Activated T-cell treated with anti-CD3 and anti-CD28 coated beads, Interleukin-2, amount 50 U/mL, for 24 hours (primary cell): ENCODE results near the gene PGAP6.
"Not testable (repeated sequence)": the region's sequence is repeated elsewhere in the genome, so short reads cannot be mapped to it uniquely, and the experiment has no call there.

Experiments used
- DNase-seq: peaks from one replicate; pipeline ENCODE4 v3.0.0-alpha.2; 2020
- H3K27ac Mint-ChIP-seq: 2 replicates; pipeline ENCODE4 v1.8.0; 2020; ENCODE audit warnings: mild to moderate bottlenecking, mixed read lengths
- H3K27me3 Mint-ChIP-seq: 2 replicates; pipeline ENCODE4 v1.8.0; 2020; ENCODE audit warnings: mixed read lengths
- H3K36me3 Mint-ChIP-seq: 2 replicates; pipeline ENCODE4 v1.8.0; 2020; ENCODE audit warnings: low read depth, mixed read lengths
- H3K4me1 Mint-ChIP-seq: 2 replicates; pipeline ENCODE4 v1.8.0; 2020; ENCODE audit warnings: low read depth, mixed read lengths
- H3K4me3 Mint-ChIP-seq: 2 replicates; pipeline ENCODE4 v1.8.0; 2020; ENCODE audit warnings: mild to moderate bottlenecking, moderate library complexity, mixed read lengths
- H3K9me3 Mint-ChIP-seq: 2 replicates; pipeline ENCODE4 v1.8.0; 2020; ENCODE audit warnings: mixed read lengths

The PGAP6 gene

GRCh38 chr16:369866-370436, 11.8 kb downstream of the PGAP6 start:
- Mint-ChIP-seq H3K4me3 (peak overlapping the region; percentile 83), H3K27me3 (no peaks in the 10 kb centered on the region), H3K9me3 (no peaks in the 10 kb centered on the region), H3K27ac (peak overlapping the region; percentile 77), H3K36me3 (peaks cover 62% of the 10 kb centered on the region), H3K4me1 (peaks cover 17% of the 10 kb centered on the region)
- no peak for DNase-seq

- H3K27ac Mint-ChIP-seq, result peak overlapping the region; percentile 77
- peaks cover 59% of the 10 kb centered on the region for H3K36me3 Mint-ChIP-seq
- H3K9me3 Mint-ChIP-seq, result no peaks in the 10 kb centered on the region
- peak overlapping the region; percentile 72 for H3K4me3 Mint-ChIP-seq
- no peak for DNase-seq
- peaks cover 17% of the 10 kb centered on the region for H3K4me1 Mint-ChIP-seq
- H3K27me3 Mint-ChIP-seq, result no peaks in the 10 kb centered on the region
These were observed 12.4 kb downstream of the PGAP6 start for GRCh38 chr16:369275-369865.

GRCh38 chr16:368388-369158, 13.2 kb downstream of the PGAP6 start:
- Mint-ChIP-seq H3K36me3 (peaks cover 51% of the 10 kb centered on the region), H3K4me1 (peaks cover 17% of the 10 kb centered on the region), H3K4me3 (no peak overlapping the region), H3K27me3 (no peaks in the 10 kb centered on the region), H3K27ac (no peak overlapping the region), H3K9me3 (no peaks in the 10 kb centered on the region)
- DNase-seq, result no peak

- Mint-ChIP-seq H3K4me3 (no peak overlapping the region), H3K9me3 (no peaks in the 10 kb centered on the region), H3K27me3 (no peaks in the 10 kb centered on the region), H3K27ac (no peak overlapping the region), H3K36me3 (peaks cover 42% of the 10 kb centered on the region), H3K4me1 (peaks cover 17% of the 10 kb centered on the region)
- DNase-seq, result no peak
These were observed 14.4 kb downstream of the PGAP6 start for GRCh38 chr16:367333-367903.

GRCh38 chr16:366476-366875, 15.3 kb downstream of the PGAP6 start:
- Mint-ChIP-seq H3K36me3 (peaks cover 34% of the 10 kb centered on the region), H3K9me3 (no peaks in the 10 kb centered on the region), H3K27me3 (no peaks in the 10 kb centered on the region), H3K4me3 (no peak overlapping the region), H3K4me1 (peaks cover 19% of the 10 kb centered on the region), H3K27ac (no peak overlapping the region)
- no peak for DNase-seq

- H3K27ac Mint-ChIP-seq, result no peak overlapping the region
- peaks cover 31% of the 10 kb centered on the region for H3K36me3 Mint-ChIP-seq
- no peaks in the 10 kb centered on the region for H3K9me3 Mint-ChIP-seq
- no peak for DNase-seq
- no peaks in the 10 kb centered on the region for H3K27me3 Mint-ChIP-seq
- H3K4me3 Mint-ChIP-seq, result no peak overlapping the region
- peaks cover 10% of the 10 kb centered on the region for H3K4me1 Mint-ChIP-seq
These were observed 16.9 kb downstream of the PGAP6 start for GRCh38 chr16:364595-365491.

DNA sequence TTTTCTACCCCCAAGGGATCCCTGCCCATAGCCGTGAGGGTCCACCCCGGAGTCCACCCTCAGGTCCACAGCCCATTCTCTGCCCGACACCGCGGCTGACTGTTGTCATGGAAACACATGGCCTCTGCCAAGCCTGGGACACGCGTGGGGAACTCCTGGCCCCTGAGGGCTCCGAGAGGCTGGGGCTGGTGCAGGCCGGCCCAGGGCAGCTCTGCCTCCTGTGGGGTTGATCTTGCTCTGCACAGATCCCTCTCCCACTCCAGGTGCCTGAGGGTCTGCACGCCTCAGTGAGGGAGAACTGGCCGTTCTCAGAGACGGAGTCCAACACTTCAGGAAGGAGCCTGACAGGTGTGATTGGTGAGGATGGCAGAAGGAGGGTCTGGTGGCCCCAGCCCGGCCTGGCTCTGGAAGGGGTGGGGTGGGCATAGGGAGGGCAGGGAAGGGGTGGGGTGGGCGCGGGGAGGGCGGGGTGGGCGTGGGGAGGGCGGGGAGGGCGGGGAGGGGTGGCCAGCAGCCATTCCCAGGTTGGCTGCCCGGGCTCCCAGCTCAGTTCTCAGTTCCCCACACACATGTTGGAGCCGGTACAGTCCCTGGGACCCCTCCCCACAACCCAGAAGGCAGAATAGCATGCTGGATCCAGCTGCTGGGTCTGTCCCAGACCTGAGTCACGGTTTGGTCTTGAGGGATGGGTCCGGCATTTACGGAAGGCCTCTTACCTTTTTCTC, 17.9 kb downstream of the PGAP6 start:
- H3K9me3 Mint-ChIP-seq, result no peaks in the 10 kb centered on the region
- peaks cover 4% of the 10 kb centered on the region for H3K4me1 Mint-ChIP-seq
- no peaks in the 10 kb centered on the region for H3K27me3 Mint-ChIP-seq
- H3K36me3 Mint-ChIP-seq, result peaks cover 22% of the 10 kb centered on the region
- DNase-seq, result no peak
- H3K27ac Mint-ChIP-seq, result peak overlapping the region; percentile 26
- no peak overlapping the region for H3K4me3 Mint-ChIP-seq

DNA sequence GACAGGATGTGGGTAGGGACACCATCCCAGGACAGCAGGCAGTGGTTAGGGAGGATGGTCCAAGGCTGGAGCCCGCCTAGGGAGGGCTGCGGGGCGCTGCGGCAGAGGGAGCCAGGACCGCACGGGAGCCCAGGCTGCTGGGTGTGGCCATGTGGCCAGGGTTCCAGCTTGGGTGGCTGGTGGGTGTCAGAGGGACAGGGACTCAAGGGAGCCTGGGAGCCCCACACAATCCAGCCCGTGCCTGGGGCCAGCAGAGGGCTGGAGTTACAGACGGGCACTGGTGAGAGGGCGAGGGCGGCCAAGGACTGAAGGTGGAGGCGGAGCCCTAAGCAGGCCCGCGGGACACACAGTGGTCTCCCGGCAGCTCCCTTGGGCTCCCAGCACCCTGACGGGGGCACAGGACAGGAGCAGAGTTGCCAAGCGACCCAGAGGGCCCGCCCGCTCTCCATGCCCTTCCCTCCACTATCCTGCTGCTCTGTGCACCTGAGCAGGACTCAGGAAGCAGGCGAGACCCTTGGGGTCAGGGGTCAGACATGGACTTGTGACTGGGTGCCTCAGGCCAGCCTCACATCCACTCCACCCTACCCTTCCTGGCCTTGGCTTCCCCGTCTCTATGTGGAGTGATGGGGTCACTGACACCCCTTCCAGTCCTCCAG, 18.5 kb downstream of the PGAP6 start:
- DNase-seq, result no peak
- H3K4me3 Mint-ChIP-seq, result no peak overlapping the region
- H3K36me3 Mint-ChIP-seq, result peaks cover 16% of the 10 kb centered on the region
- no peaks in the 10 kb centered on the region for H3K27me3 Mint-ChIP-seq
- peaks cover 4% of the 10 kb centered on the region for H3K4me1 Mint-ChIP-seq
- no peaks in the 10 kb centered on the region for H3K9me3 Mint-ChIP-seq
- H3K27ac Mint-ChIP-seq, result peak overlapping the region; percentile 26

DNA sequence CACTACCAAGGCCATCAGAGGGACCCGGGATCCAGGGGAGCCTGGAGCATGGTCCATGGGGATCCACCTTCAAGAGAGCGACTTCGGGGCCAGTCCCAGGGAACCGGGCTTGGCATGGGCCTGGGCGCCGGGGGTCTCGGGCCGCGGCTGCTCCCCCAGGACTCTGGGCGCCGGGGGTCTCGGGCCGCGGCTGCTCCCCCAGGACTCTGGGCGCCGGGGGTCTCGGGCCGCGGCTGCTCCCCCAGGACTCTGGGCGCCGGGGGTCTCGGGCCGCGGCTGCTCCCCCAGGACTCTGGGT, 19.1 kb downstream of the PGAP6 start:
- H3K27ac Mint-ChIP-seq, H3K9me3 Mint-ChIP-seq, H3K27me3 Mint-ChIP-seq, H3K4me3 Mint-ChIP-seq, DNase-seq, H3K4me1 Mint-ChIP-seq: not testable (repeated sequence)
- H3K36me3 Mint-ChIP-seq, result peaks cover 12% of the 10 kb centered on the region

- Mint-ChIP-seq H3K4me1 (peaks cover 4% of the 10 kb centered on the region), H3K36me3 (peaks cover 6% of the 10 kb centered on the region), H3K4me3 (peak overlapping the region; percentile 45), H3K9me3 (no peaks in the 10 kb centered on the region), H3K27me3 (no peaks in the 10 kb centered on the region), H3K27ac (peak overlapping the region; percentile 47)
- DNase-seq, result peak; percentile 83
These were observed 19.7 kb downstream of the PGAP6 start for GRCh38 chr16:361872-362701.

DNA sequence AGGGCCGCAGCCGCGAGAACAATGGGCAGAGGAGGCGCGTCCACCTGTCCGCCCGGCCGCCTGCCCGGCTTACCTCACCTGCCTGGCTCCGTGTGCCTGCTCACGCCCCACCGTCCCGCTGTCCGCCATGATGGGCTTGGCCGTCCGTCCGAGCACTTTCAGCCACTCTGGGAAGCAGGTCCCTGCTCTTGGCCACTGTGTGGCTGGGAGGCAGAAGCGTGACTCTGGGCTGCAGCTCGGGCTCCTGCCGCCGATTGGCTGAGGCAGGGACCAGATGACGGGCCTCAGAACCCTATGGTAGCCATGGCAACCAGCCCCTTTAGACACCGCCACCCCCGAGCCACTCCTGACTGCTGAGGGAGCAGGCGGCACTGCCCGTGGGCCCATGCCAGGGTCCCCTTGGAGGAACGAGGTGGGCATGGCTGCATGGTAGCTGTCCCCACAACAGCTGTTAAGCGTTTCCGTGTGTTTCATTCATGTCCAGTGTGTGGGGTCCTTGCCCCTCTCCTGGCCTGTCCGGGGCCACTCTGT, 20.4 kb downstream of the PGAP6 start:
- no peak overlapping the region for H3K4me3 Mint-ChIP-seq
- no peak overlapping the region for H3K27ac Mint-ChIP-seq
- DNase-seq, result no peak
- H3K36me3 Mint-ChIP-seq, result no peaks in the 10 kb centered on the region
- no peaks in the 10 kb centered on the region for H3K9me3 Mint-ChIP-seq
- H3K4me1 Mint-ChIP-seq, result peaks cover 4% of the 10 kb centered on the region
- no peaks in the 10 kb centered on the region for H3K27me3 Mint-ChIP-seq

GRCh38 chr16:360698-361336, 21.0 kb downstream of the PGAP6 start:
- Mint-ChIP-seq H3K27me3 (no peaks in the 10 kb centered on the region), H3K36me3 (no peaks in the 10 kb centered on the region), H3K9me3 (no peaks in the 10 kb centered on the region)

More at GRCh38 chr16:360698-361336, 21.0 kb downstream of the PGAP6 start:
- Mint-ChIP-seq H3K4me1 (peaks cover 4% of the 10 kb centered on the region), H3K27ac (no peak overlapping the region), H3K4me3 (no peak overlapping the region)
- DNase-seq, result no peak
